ENCODE data around the gene HS6ST3. TPM values are rescaled to one million over a fixed set of nuclear protein-coding genes. Genes with fewer than 3 reads are reported as not detected.
A peak's percentile ranks its signal among the peaks of the same experiment; 100 is the strongest.

HS6ST3 gene
- total and polyA plus RNA-seq, 2 of the 13 experiments (the other 11 are each of a cell fraction or from before 2014, with no cell fraction given): not detected

GRCh38 chr13:96844616-96845015 is 754.7 kb downstream of the HS6ST3 start:
- no peak for TF ChIP-seq HOXA9 (CRISPR knock-in tag; IDR thresholded peaks at IDR 0.05; ENCODE audit: borderline replicate concordance)
- TF ChIP-seq ZNF235 (CRISPR knock-in tag; IDR thresholded peaks at IDR 0.05; ENCODE audit: borderline replicate concordance): no peak
- TF ChIP-seq ZNF7 (CRISPR knock-in tag; IDR thresholded peaks at IDR 0.05): no peak
- no peak for TF ChIP-seq ZNF704 (CRISPR knock-in tag; IDR thresholded peaks at IDR 0.05; ENCODE audit: borderline replicate concordance)
- TF ChIP-seq ZMYM3 (CRISPR knock-in tag; IDR thresholded peaks at IDR 0.05): no peak
- no peak for TF ChIP-seq KDM3A (CRISPR knock-in tag; IDR thresholded peaks at IDR 0.05; ENCODE audit: low read depth)
- Histone ChIP-seq H3K79me2 (ENCODE audit: insufficient read depth, low read length) (no peaks in the 10 kb centered on the region), H3K9me3 (ENCODE audit: low read length) (no peaks in the 10 kb centered on the region), H3K4me3 (replicated peaks in 1 of 3; ENCODE audit: insufficient read depth in 1 of 3, low read depth in 2 of 3, low read length in 3 of 3) (no peak overlapping the region), H3K9ac (ENCODE audit: insufficient read depth, low read depth, low read length) (no peak overlapping the region), H2AFZ (ENCODE audit: low read length) (no peak overlapping the region), H4K20me1 (ENCODE audit: insufficient read depth, low read length) (no peaks in the 10 kb centered on the region), H3K36me3 (replicated peaks in 1 of 2; ENCODE audit: control insufficient read depth in 1 of 2, insufficient read depth in 2 of 2, low read length in 2 of 2) (no peaks in the 10 kb centered on the region), H3K27ac (ENCODE audit: extremely low read length, insufficient read depth, low read length) (no peak overlapping the region), H3K27me3 (ENCODE audit: control insufficient read depth in 1 of 2, insufficient read depth in 2 of 2, low read length in 2 of 2) (peaks cover 0 to 6% of the 10 kb centered on the region in 2 experiments; a peak in 1 of 5 replicates), H3K4me2 (ENCODE audit: low read depth, low read length) (no peak overlapping the region), H3K4me1 (ENCODE audit: insufficient read depth, low read length) (no peaks in the 10 kb centered on the region)
- intact Hi-C loops (cut with micrococcal nuclease; ENCODE audit: unreplicated experiment) (no loop called here), in situ Hi-C loops (cut with HindIII; ENCODE audit: extremely low pct_ligation_motif_present, low pct_unique_long_range_greater_than_20kb) (no loop called here)
- BruUV-seq (replicated peaks): no TSS peak
- DNase-seq (ENCODE audit: low spot score) (no peak), FAIRE-seq (no peak), ATAC-seq (no peak)
- ChIA-PET CTCF (ENCODE audit: low intra/inter-chr PET ratio, low total read pairs) (no interaction called here), POLR2A (no interaction called here)
- WGBS (ENCODE audit: low lambda C conversion rate): 33% methylated on average over 1 of the region's 1 CpG

- Histone ChIP-seq H3K27ac (ENCODE audit: extremely low read length, insufficient read depth, low read length) (no peak overlapping the region), H3K4me2 (ENCODE audit: low read depth, low read length) (no peak overlapping the region), H3K27me3 (ENCODE audit: control insufficient read depth in 1 of 2, insufficient read depth in 2 of 2, low read length in 2 of 2) (peaks cover 0 to 13% of the 10 kb centered on the region in 2 experiments; a peak in 1 of 5 replicates), H3K4me3 (replicated peaks in 1 of 3; ENCODE audit: insufficient read depth in 1 of 3, low read depth in 2 of 3, low read length in 3 of 3) (no peak overlapping the region), H3K79me2 (ENCODE audit: insufficient read depth, low read length) (no peaks in the 10 kb centered on the region), H3K9me3 (ENCODE audit: low read length) (no peaks in the 10 kb centered on the region), H4K20me1 (ENCODE audit: insufficient read depth, low read length) (no peaks in the 10 kb centered on the region), H3K9ac (ENCODE audit: insufficient read depth, low read depth, low read length) (no peak overlapping the region), H3K36me3 (replicated peaks in 1 of 2; ENCODE audit: control insufficient read depth in 1 of 2, insufficient read depth in 2 of 2, low read length in 2 of 2) (no peaks in the 10 kb centered on the region), H2AFZ (ENCODE audit: low read length) (no peak overlapping the region), H3K4me1 (ENCODE audit: insufficient read depth, low read length) (no peaks in the 10 kb centered on the region)
- ATAC-seq: peak; percentile 78
- in situ Hi-C loops (cut with HindIII; ENCODE audit: extremely low pct_ligation_motif_present, low pct_unique_long_range_greater_than_20kb): no loop called here
- intact Hi-C loops (cut with micrococcal nuclease; ENCODE audit: unreplicated experiment): no loop called here
- 0% methylated on average over 2 of the region's 6 CpGs for WGBS (ENCODE audit: low lambda C conversion rate)
- no peak for FAIRE-seq
- ChIA-PET POLR2A (no interaction called here), CTCF (ENCODE audit: low intra/inter-chr PET ratio, low total read pairs) (no interaction called here)
- no TSS peak for BruUV-seq (replicated peaks)
- peak; percentile 6 for DNase-seq (ENCODE audit: low spot score)
- TF ChIP-seq ZNF879 (CRISPR knock-in tag; IDR thresholded peaks at IDR 0.05) (no peak), TCF7 (IDR thresholded peaks at IDR 0.05; ENCODE audit: low read depth) (peak; percentile 43), HNRNPLL (IDR thresholded peaks at IDR 0.05; ENCODE audit: low read depth, low read length, poor library complexity, severe bottlenecking) (no peak), FOXA3 (CRISPR knock-in tag; IDR thresholded peaks at IDR 0.05) (peak; percentile 58; the same call in 1 of the 2 replicates), MIER3 (CRISPR knock-in tag; IDR thresholded peaks at IDR 0.05; ENCODE audit: borderline replicate concordance) (no peak), HHEX (CRISPR knock-in tag; IDR thresholded peaks at IDR 0.05) (peak; percentile 94), NFIC (IDR thresholded peaks at IDR 0.05; ENCODE audit: low read length) (0 out of 2 replicates have a peak, but pooled peaks have one; percentile 30), ZFAT (CRISPR knock-in tag; conservative IDR thresholded peaks at IDR 0.05) (no peak)
- TF ChIP-seq, protein P1, sequence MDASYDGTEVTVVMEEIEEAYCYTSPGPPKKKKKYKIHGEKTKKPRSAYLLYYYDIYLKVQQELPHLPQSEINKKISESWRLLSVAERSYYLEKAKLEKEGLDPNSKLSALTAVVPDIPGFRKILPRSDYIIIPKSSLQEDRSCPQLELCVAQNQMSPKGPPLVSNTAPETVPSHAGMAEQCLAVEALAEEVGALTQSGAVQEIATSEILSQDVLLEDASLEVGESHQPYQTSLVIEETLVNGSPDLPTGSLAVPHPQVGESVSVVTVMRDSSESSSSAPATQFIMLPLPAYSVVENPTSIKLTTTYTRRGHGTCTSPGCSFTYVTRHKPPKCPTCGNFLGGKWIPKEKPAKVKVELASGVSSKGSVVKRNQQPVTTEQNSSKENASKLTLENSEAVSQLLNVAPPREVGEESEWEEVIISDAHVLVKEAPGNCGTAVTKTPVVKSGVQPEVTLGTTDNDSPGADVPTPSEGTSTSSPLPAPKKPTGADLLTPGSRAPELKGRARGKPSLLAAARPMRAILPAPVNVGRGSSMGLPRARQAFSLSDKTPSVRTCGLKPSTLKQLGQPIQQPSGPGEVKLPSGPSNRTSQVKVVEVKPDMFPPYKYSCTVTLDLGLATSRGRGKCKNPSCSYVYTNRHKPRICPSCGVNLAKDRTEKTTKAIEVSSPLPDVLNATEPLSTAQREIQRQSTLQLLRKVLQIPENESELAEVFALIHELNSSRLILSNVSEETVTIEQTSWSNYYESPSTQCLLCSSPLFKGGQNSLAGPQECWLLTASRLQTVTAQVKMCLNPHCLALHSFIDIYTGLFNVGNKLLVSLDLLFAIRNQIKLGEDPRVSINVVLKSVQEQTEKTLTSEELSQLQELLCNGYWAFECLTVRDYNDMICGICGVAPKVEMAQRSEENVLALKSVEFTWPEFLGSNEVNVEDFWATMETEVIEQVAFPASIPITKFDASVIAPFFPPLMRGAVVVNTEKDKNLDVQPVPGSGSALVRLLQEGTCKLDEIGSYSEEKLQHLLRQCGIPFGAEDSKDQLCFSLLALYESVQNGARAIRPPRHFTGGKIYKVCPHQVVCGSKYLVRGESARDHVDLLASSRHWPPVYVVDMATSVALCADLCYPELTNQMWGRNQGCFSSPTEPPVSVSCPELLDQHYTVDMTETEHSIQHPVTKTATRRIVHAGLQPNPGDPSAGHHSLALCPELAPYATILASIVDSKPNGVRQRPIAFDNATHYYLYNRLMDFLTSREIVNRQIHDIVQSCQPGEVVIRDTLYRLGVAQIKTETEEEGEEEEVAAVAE (CRISPR knock-in tag; IDR thresholded peaks at IDR 0.05; ENCODE audit: borderline replicate concordance): peak; percentile 95
Measured at GRCh38 chr13:96848286-96848685, 758.4 kb downstream of the HS6ST3 start.
